Neural cell (in vitro differentiated cells): Measurements from ENCODE around the gene ENAH. TPM values are rescaled to one million over a fixed set of nuclear protein-coding genes. Genes with fewer than 3 reads are reported as not detected.

Experiments
- H2AFZ ChIP-seq: fragments of 200-600, 300-800 bp; sonication (generic), shearing (Covaris generic); 2 replicates; pipeline ENCODE4 v1.6.0; 2014; ENCODE audit warnings: low read depth, mild to moderate bottlenecking, antibody characterized with exemption, low read length, moderate library complexity
- H3F3A ChIP-seq: fragments of 200-600 bp; shearing (Covaris generic); 2 replicates; pipeline ENCODE4 v1.6.1; 2016; ENCODE audit warnings: mild to moderate bottlenecking, moderate library complexity, mixed read lengths, antibody characterized with exemption, low read length; ENCODE audit not compliant: insufficient read depth, poor library complexity, severe bottlenecking
- H3K27ac ChIP-seq: fragments of 200-600, 300-800 bp; sonication (generic), shearing (Covaris generic); 2 replicates; pipeline ENCODE4 v1.5.1; 2014; ENCODE audit warnings: mild to moderate bottlenecking, low read length, moderate library complexity
- H3K27me3 ChIP-seq: fragments of 300-800, 200-600 bp; sonication (generic), shearing (Covaris generic); 2 replicates; pipeline ENCODE4 v1.6.0; 2014; ENCODE audit warnings: mild to moderate bottlenecking, low read depth, low read length, moderate library complexity; ENCODE audit not compliant: insufficient read depth
- H3K36me3 ChIP-seq: fragments of 300-800, 200-600 bp; sonication (generic), shearing (Covaris generic); 2 replicates; pipeline ENCODE4 v1.5.1; 2014; ENCODE audit warnings: mild to moderate bottlenecking, antibody characterized with exemption, low read length, moderate library complexity; ENCODE audit not compliant: insufficient read depth
- H3K4me2 ChIP-seq: fragments of 300-800, 200-600 bp; sonication (generic), shearing (Covaris generic); 2 replicates; pipeline ENCODE4 v1.6.0; 2014; ENCODE audit warnings: mild to moderate bottlenecking, low read length
- H3K4me3 ChIP-seq: fragments of 300-800, 200-600 bp; sonication (generic), shearing (Covaris generic); 2 replicates; pipeline ENCODE4 v1.5.1; 2014; ENCODE audit warnings: mild to moderate bottlenecking, low read length, moderate library complexity
- H3K79me2 ChIP-seq: fragments of 200-600 bp; shearing (Covaris generic); replicated peaks from 2 replicates; pipeline ENCODE4 v1.6.0; 2014; ENCODE audit warnings: mild to moderate bottlenecking, low read length, moderate library complexity; ENCODE audit not compliant: insufficient read depth
- H3K9ac ChIP-seq: fragments of 300-800, 200-600 bp; sonication (generic), shearing (Covaris generic); 2 replicates; pipeline ENCODE4 v1.6.1; 2016; ENCODE audit warnings: mild to moderate bottlenecking, low read length, mixed read lengths
- H3K9me2 ChIP-seq: fragments of 200-600 bp; shearing (Covaris generic); 2 replicates; pipeline ENCODE4 v1.6.1; 2016; ENCODE audit warnings: mild to moderate bottlenecking, low read length, mixed read lengths; ENCODE audit not compliant: insufficient read depth
- H3K9me3 ChIP-seq: fragments of 200-600, 300-800 bp; sonication (generic), shearing (Covaris generic); 2 replicates; pipeline ENCODE4 v1.6.1; 2016; ENCODE audit warnings: mild to moderate bottlenecking, mixed run types, low read length, moderate library complexity, mixed read lengths
- H4K20me1 ChIP-seq: fragments of 200-600 bp; shearing (Covaris generic); 2 replicates; pipeline ENCODE4 v1.6.1; 2016; ENCODE audit warnings: mild to moderate bottlenecking, mixed run types; ENCODE audit not compliant: insufficient read depth
- EP300 ChIP-seq: fragments of 450-650 bp; conservative IDR thresholded peaks from 2 replicates; pipeline ENCODE4 v1.6.1; 2014; ENCODE audit warnings: antibody characterized with exemption, mild to moderate bottlenecking, moderate library complexity; ENCODE audit not compliant: poor library complexity, severe bottlenecking
- EZH2 ChIP-seq: fragments of 200-600, 300-800 bp; shearing (Covaris generic), sonication (generic); IDR thresholded peaks from 2 replicates; pipeline ENCODE4 v1.6.1; 2014; ENCODE audit warnings: antibody characterized with exemption, low read length, borderline replicate concordance, mild to moderate bottlenecking; ENCODE audit not compliant: insufficient read depth, poor library complexity, severe bottlenecking
- MXI1 ChIP-seq: fragments of 450-650 bp; conservative IDR thresholded peaks from 2 replicates; pipeline ENCODE4 v1.6.1; 2014; ENCODE audit warnings: antibody characterized with exemption, mild to moderate bottlenecking; ENCODE audit not compliant: poor library complexity, severe bottlenecking
- POLR2AphosphoS5 ChIP-seq: IDR thresholded peaks from 2 replicates; pipeline ENCODE4 v1.6.1; 2012
- RAD21 ChIP-seq: fragments of 450-650 bp; conservative IDR thresholded peaks from 2 replicates; pipeline ENCODE4 v1.6.1; 2014; ENCODE audit warnings: antibody characterized with exemption, mild to moderate bottlenecking, moderate library complexity
- SMC3 ChIP-seq: fragments of 450-650 bp; conservative IDR thresholded peaks from 2 replicates; pipeline ENCODE4 v1.6.1; 2014; ENCODE audit warnings: antibody characterized with exemption, mild to moderate bottlenecking, moderate library complexity; ENCODE audit not compliant: poor library complexity
- TAF1 ChIP-seq: IDR thresholded peaks from 2 replicates; pipeline ENCODE4 v1.6.1; 2012; ENCODE audit warnings: low read depth
- polyA plus RNA-seq: library from polyadenylated mRNA; depleted of rRNA; stranded (reverse); fragments of >200 nt; gene quantifications from 2 replicates; pipeline ENCODE4 v1.2.3, GENCODE V29; 2014
- TF ChIP-seq, protein P1 (sequence below): fragments of 450-650 bp; IDR thresholded peaks from 2 replicates; pipeline ENCODE4 v1.5.1; 2014; ENCODE audit warnings: antibody characterized with exemption, mild to moderate bottlenecking, moderate library complexity; ENCODE audit not compliant: poor library complexity, severe bottlenecking
- TF ChIP-seq, protein P2 (sequence below): IDR thresholded peaks from 2 replicates; pipeline ENCODE4 v1.6.1; 2012; ENCODE audit warnings: borderline replicate concordance

Gene ENAH
- polyA plus RNA-seq, 1 donor from 2014 or later: 58.4 TPM

DNA sequence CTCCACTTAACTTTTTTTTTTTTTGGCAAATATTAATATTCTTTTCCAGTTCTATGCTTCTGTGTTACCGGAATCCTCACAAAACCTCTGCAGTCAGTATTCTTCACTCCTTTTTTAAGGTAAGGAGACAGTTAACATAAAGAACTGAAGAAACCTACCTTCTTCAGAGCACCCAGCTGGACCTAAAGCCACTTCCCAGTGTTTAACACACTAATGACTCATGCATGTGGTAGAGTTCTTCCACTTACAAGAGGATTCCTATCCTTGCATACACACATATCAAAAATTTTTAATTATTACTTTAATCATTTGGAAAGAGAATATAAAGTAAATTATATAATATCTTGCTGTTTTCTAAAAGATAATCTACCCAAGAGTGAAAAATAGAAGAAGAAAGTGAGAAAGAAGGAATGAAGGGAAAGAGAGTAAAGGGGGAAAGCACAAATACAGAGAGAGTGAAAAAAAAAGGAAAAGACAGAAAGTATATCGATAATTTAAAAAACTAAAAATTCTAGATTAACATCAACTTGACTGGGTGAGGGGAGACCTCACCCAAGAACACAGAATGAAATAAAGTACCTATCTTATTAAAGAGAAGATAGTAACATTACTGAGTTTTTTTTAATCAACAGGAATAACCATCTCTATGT lies 54.9 kb downstream of the ENAH start:
- Histone ChIP-seq H3K9me2 (no peaks in the 10 kb centered on the region), H3F3A (no peaks in the 10 kb centered on the region), H3K4me2 (no peak overlapping the region), H2AFZ (no peak overlapping the region), H3K36me3 (no peaks in the 10 kb centered on the region), H3K27ac (no peak overlapping the region), H3K9me3 (no peaks in the 10 kb centered on the region), H4K20me1 (no peaks in the 10 kb centered on the region), H3K4me3 (no peak overlapping the region), H3K79me2 (peaks cover 91% of the 10 kb centered on the region), H3K9ac (no peak overlapping the region), H3K27me3 (no peaks in the 10 kb centered on the region)
- TF ChIP-seq RAD21: no peak
- TF ChIP-seq, protein P1, sequence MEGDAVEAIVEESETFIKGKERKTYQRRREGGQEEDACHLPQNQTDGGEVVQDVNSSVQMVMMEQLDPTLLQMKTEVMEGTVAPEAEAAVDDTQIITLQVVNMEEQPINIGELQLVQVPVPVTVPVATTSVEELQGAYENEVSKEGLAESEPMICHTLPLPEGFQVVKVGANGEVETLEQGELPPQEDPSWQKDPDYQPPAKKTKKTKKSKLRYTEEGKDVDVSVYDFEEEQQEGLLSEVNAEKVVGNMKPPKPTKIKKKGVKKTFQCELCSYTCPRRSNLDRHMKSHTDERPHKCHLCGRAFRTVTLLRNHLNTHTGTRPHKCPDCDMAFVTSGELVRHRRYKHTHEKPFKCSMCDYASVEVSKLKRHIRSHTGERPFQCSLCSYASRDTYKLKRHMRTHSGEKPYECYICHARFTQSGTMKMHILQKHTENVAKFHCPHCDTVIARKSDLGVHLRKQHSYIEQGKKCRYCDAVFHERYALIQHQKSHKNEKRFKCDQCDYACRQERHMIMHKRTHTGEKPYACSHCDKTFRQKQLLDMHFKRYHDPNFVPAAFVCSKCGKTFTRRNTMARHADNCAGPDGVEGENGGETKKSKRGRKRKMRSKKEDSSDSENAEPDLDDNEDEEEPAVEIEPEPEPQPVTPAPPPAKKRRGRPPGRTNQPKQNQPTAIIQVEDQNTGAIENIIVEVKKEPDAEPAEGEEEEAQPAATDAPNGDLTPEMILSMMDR: no peak
- no peak for TF ChIP-seq SMC3
- TF ChIP-seq POLR2AphosphoS5: no peak
- TF ChIP-seq TAF1: no peak

DNA sequence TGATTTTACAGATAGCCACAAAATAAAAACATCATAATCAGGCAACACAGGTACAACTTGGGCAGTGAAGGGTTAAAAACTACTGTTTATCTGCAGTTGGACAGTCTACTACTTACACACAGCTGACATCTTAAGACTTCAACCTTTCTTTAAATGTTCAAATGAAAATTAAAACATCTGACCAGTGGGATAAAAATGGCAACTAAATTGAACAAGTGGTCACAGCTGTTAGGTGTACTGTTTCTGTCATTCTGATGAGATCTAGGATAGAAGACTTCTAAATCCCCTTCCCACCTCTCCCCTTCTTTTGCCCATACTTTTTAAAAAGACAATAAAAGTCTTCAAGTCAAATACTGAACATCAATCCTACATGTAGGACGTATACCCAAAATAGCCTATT lies 56.2 kb downstream of the ENAH start:
- Histone ChIP-seq H3K4me3 (no peak overlapping the region), H3K36me3 (no peaks in the 10 kb centered on the region), H3K9me3 (no peaks in the 10 kb centered on the region), H3K4me2 (no peak overlapping the region), H3K9ac (no peak overlapping the region), H3K9me2 (no peaks in the 10 kb centered on the region), H3K79me2 (peaks cover 91% of the 10 kb centered on the region), H3K27ac (no peak overlapping the region), H3F3A (no peaks in the 10 kb centered on the region), H2AFZ (no peak overlapping the region), H4K20me1 (no peaks in the 10 kb centered on the region), H3K27me3 (no peaks in the 10 kb centered on the region)
- no peak for TF ChIP-seq SMC3
- no peak for TF ChIP-seq MXI1
- no peak for TF ChIP-seq EZH2
- TF ChIP-seq RAD21: no peak
- TF ChIP-seq EP300: no peak
- TF ChIP-seq, protein P2, sequence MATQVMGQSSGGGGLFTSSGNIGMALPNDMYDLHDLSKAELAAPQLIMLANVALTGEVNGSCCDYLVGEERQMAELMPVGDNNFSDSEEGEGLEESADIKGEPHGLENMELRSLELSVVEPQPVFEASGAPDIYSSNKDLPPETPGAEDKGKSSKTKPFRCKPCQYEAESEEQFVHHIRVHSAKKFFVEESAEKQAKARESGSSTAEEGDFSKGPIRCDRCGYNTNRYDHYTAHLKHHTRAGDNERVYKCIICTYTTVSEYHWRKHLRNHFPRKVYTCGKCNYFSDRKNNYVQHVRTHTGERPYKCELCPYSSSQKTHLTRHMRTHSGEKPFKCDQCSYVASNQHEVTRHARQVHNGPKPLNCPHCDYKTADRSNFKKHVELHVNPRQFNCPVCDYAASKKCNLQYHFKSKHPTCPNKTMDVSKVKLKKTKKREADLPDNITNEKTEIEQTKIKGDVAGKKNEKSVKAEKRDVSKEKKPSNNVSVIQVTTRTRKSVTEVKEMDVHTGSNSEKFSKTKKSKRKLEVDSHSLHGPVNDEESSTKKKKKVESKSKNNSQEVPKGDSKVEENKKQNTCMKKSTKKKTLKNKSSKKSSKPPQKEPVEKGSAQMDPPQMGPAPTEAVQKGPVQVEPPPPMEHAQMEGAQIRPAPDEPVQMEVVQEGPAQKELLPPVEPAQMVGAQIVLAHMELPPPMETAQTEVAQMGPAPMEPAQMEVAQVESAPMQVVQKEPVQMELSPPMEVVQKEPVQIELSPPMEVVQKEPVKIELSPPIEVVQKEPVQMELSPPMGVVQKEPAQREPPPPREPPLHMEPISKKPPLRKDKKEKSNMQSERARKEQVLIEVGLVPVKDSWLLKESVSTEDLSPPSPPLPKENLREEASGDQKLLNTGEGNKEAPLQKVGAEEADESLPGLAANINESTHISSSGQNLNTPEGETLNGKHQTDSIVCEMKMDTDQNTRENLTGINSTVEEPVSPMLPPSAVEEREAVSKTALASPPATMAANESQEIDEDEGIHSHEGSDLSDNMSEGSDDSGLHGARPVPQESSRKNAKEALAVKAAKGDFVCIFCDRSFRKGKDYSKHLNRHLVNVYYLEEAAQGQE: no peak
- no peak for TF ChIP-seq TAF1
- TF ChIP-seq, protein P1: no peak
- TF ChIP-seq POLR2AphosphoS5: no peak
